Kidney epithelial cell (primary cell): ENCODE measurements around the gene ABCB11. TPM values are rescaled to one million over a fixed set of nuclear protein-coding genes. Genes with fewer than 3 reads are reported as not detected.
A peak's percentile ranks its signal among the peaks of the same experiment; 100 is the strongest.

Source experiments
- DNase-seq: peaks from one replicate; pipeline ENCODE4 v3.0.0-alpha.2; 2010; ENCODE audit warnings: low read depth
- H3K27me3 ChIP-seq: 2 replicates; pipeline ENCODE4 v1.6.0; 2011; ENCODE audit warnings: low read length; ENCODE audit not compliant: control insufficient read depth, insufficient read depth
- H3K36me3 ChIP-seq: 2 replicates; pipeline ENCODE4 v1.5.1; 2011; ENCODE audit warnings: low read length; ENCODE audit not compliant: control insufficient read depth, insufficient read depth
- H3K4me3 ChIP-seq: 2 replicates; pipeline ENCODE4 v1.5.1; 2011; ENCODE audit warnings: low read depth, mild to moderate bottlenecking, control low read depth, low read length
- CTCF ChIP-seq: IDR thresholded peaks from 2 replicates; pipeline ENCODE4 v1.5.1; 2011; ENCODE audit warnings: mild to moderate bottlenecking, moderate library complexity, low read length, control low read depth, inconsistent platforms; ENCODE audit not compliant: insufficient read depth, poor library complexity, severe bottlenecking
- total RNA-seq: library from RNA; depleted of rRNA; stranded (reverse); fragments of >200 nt; gene quantifications from 2 replicates; pipeline ENCODE4 v1.2.3, GENCODE V29; 2015

ABCB11 gene
- total RNA-seq, 1 donor from 2014 or later: not detected

- no peaks in the 10 kb centered on the region for H3K36me3 ChIP-seq
- H3K27me3 ChIP-seq: no peaks in the 10 kb centered on the region
- no peak for DNase-seq
- no peak overlapping the region for H3K4me3 ChIP-seq
- TF ChIP-seq CTCF: no peak
Measured at GRCh38 chr2:168926621-168927386, 104.3 kb downstream of the ABCB11 start.

GRCh38 chr2:168920504-168921157, 110.5 kb downstream of the ABCB11 start:
- Histone ChIP-seq H3K4me3 (no peak overlapping the region), H3K27me3 (no peaks in the 10 kb centered on the region), H3K36me3 (no peaks in the 10 kb centered on the region)
- peak; percentile 35 for TF ChIP-seq CTCF
- no peak for DNase-seq

- no peaks in the 10 kb centered on the region for H3K36me3 ChIP-seq
- no peak overlapping the region for H3K4me3 ChIP-seq
- no peak for DNase-seq
- H3K27me3 ChIP-seq: peaks cover 8% of the 10 kb centered on the region
- no peak for TF ChIP-seq CTCF
Measured at GRCh38 chr2:168916331-168916675, 114.8 kb downstream of the ABCB11 start.

GRCh38 chr2:168915441-168916330, 115.4 kb downstream of the ABCB11 start:
- TF ChIP-seq CTCF: no peak
- Histone ChIP-seq H3K4me3 (no peak overlapping the region), H3K27me3 (peaks cover 8% of the 10 kb centered on the region), H3K36me3 (no peaks in the 10 kb centered on the region)
- no peak for DNase-seq

- TF ChIP-seq CTCF: no peak
- Histone ChIP-seq H3K36me3 (no peaks in the 10 kb centered on the region), H3K27me3 (peaks cover 8% of the 10 kb centered on the region), H3K4me3 (no peak overlapping the region)
- DNase-seq: no peak
Measured at GRCh38 chr2:168913495-168913894, 117.6 kb downstream of the ABCB11 start.
